ENCODE data around the gene MINAR1.

GRCh38 chr15:79455361-79455760 lies 23.2 kb downstream of the MINAR1 start:
- TF ChIP-seq CTCF (conservative IDR thresholded peaks at IDR 0.05; ENCODE audit: low read depth, low read length) (no peak), EZH2 (IDR thresholded peaks at IDR 0.05; ENCODE audit: low read length, unreplicated experiment) (no peak)

All from PC-3 (cell line).